ES-I3 (cell line): ENCODE results near the gene NDUFAF4.

ENCODE experiments used
- H3K36me3 ChIP-seq: 2 replicates; pipeline ENCODE4 v1.6.1; 2013; ENCODE audit warnings: mild to moderate bottlenecking, low read length, control low read depth, moderate library complexity; ENCODE audit not compliant: insufficient read depth
- H3K4me1 ChIP-seq: 2 replicates; pipeline ENCODE4 v1.6.1; 2013; ENCODE audit warnings: mild to moderate bottlenecking, control low read depth, low read length; ENCODE audit not compliant: insufficient read depth
- H3K9ac ChIP-seq: 2 replicates; pipeline ENCODE4 v1.6.1; 2013; ENCODE audit warnings: low read depth, mild to moderate bottlenecking, low read length, moderate library complexity
- H3K9me3 ChIP-seq: 2 replicates; pipeline ENCODE4 v1.6.1; 2013; ENCODE audit warnings: mild to moderate bottlenecking, low read length, moderate library complexity; ENCODE audit not compliant: control insufficient read depth, insufficient read depth

Gene NDUFAF4

DNA sequence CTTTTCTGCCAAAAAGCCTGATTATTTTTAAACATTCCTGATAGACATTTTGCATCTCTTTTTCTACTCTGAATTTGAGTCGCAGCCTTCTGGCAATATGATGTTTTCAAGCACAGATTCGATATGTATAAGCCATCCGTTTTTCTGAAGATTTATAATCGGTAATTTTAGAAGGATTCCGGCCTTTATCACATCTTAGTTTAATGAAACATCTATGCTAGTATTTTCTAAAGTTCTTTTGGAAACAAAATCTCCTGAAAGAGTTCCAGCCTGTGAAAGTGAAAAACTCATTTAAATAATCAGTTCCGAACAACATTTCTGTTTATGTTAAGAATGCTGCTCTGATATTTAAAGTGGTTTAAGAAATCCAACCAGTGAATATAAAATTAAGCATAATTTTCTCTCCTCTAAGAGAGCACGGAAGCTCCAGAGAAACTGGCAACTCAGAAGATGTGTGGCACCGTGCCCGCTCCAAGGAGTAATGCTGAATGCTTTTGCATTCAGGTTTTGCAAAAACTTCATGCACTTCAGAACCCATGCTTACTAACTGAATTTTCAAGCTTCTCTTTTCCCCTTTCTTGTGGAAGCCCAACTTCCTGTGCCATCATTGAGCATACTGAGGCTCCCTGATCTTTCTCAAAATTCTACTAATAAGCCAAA is 20.7 kb downstream of the NDUFAF4 start:
- Histone ChIP-seq H3K9ac (no peak overlapping the region), H3K9me3 (no peaks in the 10 kb centered on the region), H3K4me1 (no peaks in the 10 kb centered on the region), H3K36me3 (no peaks in the 10 kb centered on the region)

DNA sequence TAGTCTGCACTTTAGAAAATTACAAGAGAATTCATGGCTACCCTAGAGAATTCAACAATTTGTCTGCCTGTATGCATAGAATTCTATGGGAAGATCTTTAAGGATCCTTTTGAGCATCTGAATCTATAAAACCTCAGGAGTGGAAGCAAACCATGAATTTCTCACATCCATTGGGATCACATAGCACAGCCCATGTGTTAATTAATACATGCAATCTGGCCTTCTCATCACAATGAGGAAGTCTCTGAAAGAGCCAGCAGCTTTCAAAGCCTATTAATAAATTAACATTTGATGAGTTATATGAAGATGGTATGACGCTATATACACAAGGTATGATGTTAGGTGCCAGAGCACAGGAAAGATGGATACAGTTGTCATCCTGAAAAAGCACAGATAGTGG is 24.7 kb downstream of the NDUFAF4 start:
- Histone ChIP-seq H3K9ac (no peak overlapping the region), H3K9me3 (no peaks in the 10 kb centered on the region), H3K4me1 (no peaks in the 10 kb centered on the region), H3K36me3 (no peaks in the 10 kb centered on the region)

GRCh38 chr6:96865055-96865405 is 32.7 kb downstream of the NDUFAF4 start:
- Histone ChIP-seq H3K9ac (no peak overlapping the region), H3K36me3 (no peaks in the 10 kb centered on the region), H3K9me3 (0 out of 2 replicates have a peak, but pooled peaks cover 2% of the 10 kb centered on the region), H3K4me1 (no peaks in the 10 kb centered on the region)

DNA sequence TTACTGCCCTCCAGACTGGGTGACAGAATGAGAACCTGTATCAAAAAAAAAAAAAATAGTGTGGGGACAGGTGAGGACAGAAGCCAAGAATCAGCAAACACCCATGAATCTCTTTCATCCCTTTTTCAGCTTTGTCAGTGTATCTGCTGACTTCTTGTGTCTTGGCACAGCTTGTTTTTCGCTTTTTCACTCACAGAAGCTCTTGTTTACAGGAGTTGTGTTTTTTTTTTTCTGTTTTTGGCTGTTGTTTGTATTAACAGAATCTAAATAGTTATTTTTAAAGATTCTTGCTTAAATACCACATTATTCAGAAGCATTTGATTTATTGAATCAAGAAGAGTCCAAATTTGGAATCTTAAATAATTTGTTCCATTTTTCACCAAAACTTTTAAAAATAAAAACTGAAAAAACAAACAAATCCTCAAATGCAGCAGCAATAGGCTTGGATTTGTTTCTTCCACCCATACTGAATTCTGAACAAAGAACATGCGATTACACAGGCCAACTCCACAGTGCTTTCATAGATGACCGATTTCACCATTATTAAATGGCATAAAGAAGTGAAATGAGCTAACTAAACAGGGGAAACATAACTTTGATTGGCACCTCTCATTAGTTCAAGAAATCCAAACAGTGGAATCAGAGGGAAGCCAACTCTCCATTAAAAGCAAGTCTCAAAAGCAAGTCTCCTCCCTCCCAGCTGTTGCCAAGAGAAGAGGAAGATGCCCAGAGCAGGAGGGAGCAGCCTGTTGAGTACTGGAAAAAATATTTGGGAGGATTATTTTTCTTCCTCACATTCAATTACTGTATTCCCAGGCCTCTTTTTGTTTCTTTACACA is 33.3 kb downstream of the NDUFAF4 start:
- Histone ChIP-seq H3K36me3 (no peaks in the 10 kb centered on the region), H3K9ac (no peak overlapping the region), H3K9me3 (0 out of 2 replicates have a peak, but pooled peaks cover 2% of the 10 kb centered on the region), H3K4me1 (no peaks in the 10 kb centered on the region)

GRCh38 chr6:96862560-96862959 is 35.1 kb downstream of the NDUFAF4 start:
- 0 out of 2 replicates have a peak, but pooled peaks cover 2% of the 10 kb centered on the region for H3K9me3 ChIP-seq
- H3K4me1 ChIP-seq, result no peaks in the 10 kb centered on the region
- H3K36me3 ChIP-seq, result no peaks in the 10 kb centered on the region
- no peak overlapping the region for H3K9ac ChIP-seq

DNA sequence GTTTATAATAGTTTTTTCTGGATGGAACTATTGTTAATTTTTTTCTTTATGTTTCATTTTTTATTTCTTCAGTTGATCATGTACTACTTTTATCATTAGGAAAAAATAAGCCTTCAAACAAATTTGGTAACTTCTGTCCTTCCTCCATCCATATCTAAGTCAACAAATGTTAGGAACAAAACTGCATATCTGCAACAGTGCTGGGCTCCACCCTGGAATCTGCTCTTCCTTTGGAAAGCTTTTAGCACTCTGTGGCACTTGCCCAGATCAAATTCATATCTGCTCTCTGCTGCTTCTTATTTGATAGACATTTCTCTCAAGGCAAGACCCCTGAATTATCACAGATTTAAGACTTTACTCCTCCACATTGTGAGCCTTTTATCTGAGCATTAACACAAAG is 36.1 kb downstream of the NDUFAF4 start:
- Histone ChIP-seq H3K9ac (no peak overlapping the region), H3K9me3 (0 out of 2 replicates have a peak, but pooled peaks cover 2% of the 10 kb centered on the region), H3K4me1 (no peaks in the 10 kb centered on the region), H3K36me3 (no peaks in the 10 kb centered on the region)

DNA sequence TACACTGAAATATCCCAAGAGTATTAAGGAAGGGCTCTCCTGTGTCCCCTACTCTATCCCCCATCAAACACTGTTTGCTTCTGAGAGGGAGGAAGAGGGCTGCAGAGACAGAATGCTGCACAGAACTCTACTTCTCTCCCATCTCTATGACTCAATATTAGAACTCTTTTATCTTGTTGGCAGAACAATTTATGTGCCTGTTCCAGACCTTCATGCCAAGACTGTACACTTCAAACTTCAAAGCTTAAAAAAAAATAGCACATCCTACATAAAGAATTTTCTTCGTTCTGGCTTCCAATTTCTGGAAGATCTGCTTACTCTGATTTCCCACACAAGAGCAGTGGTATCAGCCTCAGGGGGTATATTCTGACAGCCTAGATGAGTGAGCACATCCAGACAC is 40.8 kb downstream of the NDUFAF4 start:
- no peak overlapping the region for H3K9ac ChIP-seq

DNA sequence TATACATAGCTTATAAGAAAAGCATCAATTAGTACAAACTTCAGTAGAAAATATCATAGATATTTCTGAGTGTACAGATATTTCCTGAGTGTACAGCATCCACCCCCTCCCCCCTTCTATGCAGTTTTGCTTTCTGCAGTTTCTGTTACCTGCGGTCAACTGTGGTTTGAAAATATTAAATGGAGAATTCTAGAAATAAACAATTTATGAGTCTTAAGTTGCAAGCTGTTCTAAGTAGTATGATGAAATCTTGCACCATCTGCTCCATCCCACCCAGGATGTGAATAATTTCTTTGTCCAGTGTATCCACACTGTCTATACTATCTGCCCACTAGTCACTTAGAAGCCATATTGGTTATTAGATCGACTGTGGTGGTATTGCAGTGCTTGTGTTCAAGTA is 44.6 kb downstream of the NDUFAF4 start:
- Histone ChIP-seq H3K9me3 (no peaks in the 10 kb centered on the region), H3K4me1 (no peaks in the 10 kb centered on the region), H3K9ac (no peak overlapping the region), H3K36me3 (no peaks in the 10 kb centered on the region)

More for the DNA sequence above, 40.8 kb downstream of the NDUFAF4 start:
- no peaks in the 10 kb centered on the region for H3K36me3 ChIP-seq
- H3K9me3 ChIP-seq, result 0 out of 2 replicates have a peak, but pooled peaks cover 2% of the 10 kb centered on the region
- no peaks in the 10 kb centered on the region for H3K4me1 ChIP-seq

DNA sequence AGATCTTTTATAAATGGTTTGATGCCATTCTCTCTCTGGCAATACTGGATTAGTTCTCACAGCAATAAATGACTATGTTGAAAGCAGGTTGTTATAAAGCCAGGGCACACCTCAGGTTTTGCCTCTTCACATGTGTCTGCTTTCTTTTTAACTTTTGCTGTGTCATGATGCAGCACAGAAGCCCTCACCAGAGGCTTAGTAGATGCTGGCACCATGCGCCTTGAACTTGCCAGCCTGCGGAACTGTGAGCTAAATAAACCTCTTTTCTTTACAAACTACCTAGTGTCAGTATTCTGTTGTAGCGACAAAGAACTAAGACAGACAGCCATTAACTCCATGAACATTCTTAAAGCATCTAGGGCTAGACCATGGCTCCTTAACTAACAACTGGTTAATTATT is 45.1 kb downstream of the NDUFAF4 start:
- no peaks in the 10 kb centered on the region for H3K36me3 ChIP-seq
- H3K4me1 ChIP-seq, result no peaks in the 10 kb centered on the region

DNA sequence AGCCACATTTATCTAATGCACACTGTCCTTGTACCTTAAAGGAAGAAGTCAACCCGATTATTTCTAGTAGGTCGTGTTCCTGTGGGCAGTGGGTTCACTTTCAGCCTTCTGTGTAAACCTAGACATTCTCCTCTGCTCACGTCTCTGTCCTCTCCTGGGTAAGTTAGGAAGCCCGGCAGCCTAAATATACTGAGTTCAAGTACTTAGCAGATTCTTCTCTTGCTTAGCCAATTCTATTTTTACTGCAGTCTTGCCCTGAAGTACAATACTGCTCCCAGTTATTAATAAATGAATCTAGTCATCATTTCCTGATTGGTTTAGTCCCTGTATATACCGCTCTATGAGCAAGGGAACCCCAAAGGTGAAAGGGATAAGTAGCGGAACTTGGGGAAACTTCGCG is 45.8 kb downstream of the NDUFAF4 start:
- no peaks in the 10 kb centered on the region for H3K9me3 ChIP-seq
- no peaks in the 10 kb centered on the region for H3K4me1 ChIP-seq
- no peak overlapping the region for H3K9ac ChIP-seq
- H3K36me3 ChIP-seq, result no peaks in the 10 kb centered on the region

More for the DNA sequence above, 45.1 kb downstream of the NDUFAF4 start:
- Histone ChIP-seq H3K9me3 (no peaks in the 10 kb centered on the region), H3K9ac (no peak overlapping the region)

GRCh38 chr6:96849615-96850014 is 48.1 kb downstream of the NDUFAF4 start:
- H3K9ac ChIP-seq, result no peak overlapping the region
- H3K36me3 ChIP-seq, result no peaks in the 10 kb centered on the region
- H3K9me3 ChIP-seq, result no peaks in the 10 kb centered on the region
- no peaks in the 10 kb centered on the region for H3K4me1 ChIP-seq

DNA sequence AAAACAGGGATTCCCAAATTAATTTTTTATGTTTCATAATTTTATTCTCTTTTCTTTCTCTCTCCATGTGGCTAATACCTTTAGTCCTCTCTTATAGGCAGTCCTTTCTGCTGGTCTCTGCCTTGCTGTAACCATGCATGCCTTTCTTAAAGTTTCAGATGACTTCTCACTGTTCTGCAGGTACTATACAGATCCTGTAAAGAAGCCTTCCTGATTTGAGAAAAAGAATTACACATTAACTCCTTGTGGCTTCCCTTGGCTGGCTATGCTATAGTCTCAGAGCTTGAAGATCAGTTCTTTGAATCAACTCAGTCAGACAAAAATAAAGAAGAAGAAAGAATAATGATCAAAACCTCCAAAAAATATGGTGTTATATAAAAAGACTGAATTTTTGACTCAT is 53.2 kb downstream of the NDUFAF4 start:
- Histone ChIP-seq H3K9ac (no peak overlapping the region), H3K4me1 (no peaks in the 10 kb centered on the region), H3K36me3 (no peaks in the 10 kb centered on the region), H3K9me3 (no peaks in the 10 kb centered on the region)

DNA sequence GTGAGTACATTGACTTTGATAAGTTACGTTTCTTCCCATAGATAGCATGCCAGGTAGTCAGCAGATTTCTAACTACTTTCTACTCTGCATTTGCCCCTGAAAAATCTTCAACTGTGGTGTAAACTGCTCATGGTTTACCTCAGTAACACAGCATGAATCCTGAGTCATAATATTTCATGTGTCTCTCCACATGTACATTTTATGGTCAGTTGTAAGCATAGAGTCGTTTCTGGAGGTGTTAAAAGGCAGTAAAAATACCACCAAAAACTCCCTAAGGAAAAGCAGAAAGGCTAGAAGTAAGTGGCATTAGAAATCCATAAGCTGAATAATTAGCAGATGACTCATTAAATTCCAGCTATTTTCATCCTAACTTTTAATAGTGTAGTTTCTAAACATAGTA is 56.3 kb downstream of the NDUFAF4 start:
- Histone ChIP-seq H3K36me3 (no peaks in the 10 kb centered on the region), H3K4me1 (no peaks in the 10 kb centered on the region), H3K9ac (no peak overlapping the region), H3K9me3 (no peaks in the 10 kb centered on the region)
